IMR-90 (cell line): ENCODE data around the gene TRAF1. TPM values are rescaled to one million over a fixed set of nuclear protein-coding genes. Genes with fewer than 3 reads are reported as not detected.
A peak's percentile ranks its signal among the peaks of the same experiment; 100 is the strongest.

ENCODE experiments used
- ATAC-seq: fragments of 200-7000 bp; cut with Tn5 transposase; 2 replicates; pipeline ENCODE4 v1.9.1; 2020; ENCODE audit warnings: low read depth, mild to moderate bottlenecking, moderate library complexity
- BruUV-seq: library from RNA; stranded (reverse); fragments of 400-500 nt; replicated peaks from 2 replicates; lab custom pipeline; 2021; lab: Mats Ljungman, UMichigan
- CTCF ChIA-PET: fragments of 300-600 bp; formaldehyde crosslinking; extraction: SDS; loops from one replicate; lab custom pipeline; 2021; ENCODE audit warnings: antibody characterized with exemption; lab: Yijun Ruan, JAX
- POLR2A ChIA-PET: fragments of 300-600 bp; sonication (Branson Sonifier 250); formaldehyde crosslinking; loops from one replicate; lab custom pipeline; 2022; ENCODE audit warnings: antibody characterized with exemption; ENCODE audit not compliant: unreplicated experiment; lab: Charles Lee
- DNase-seq: peaks from one replicate; pipeline ENCODE4 v3.0.0; 2013
- H2AFZ ChIP-seq: replicated peaks from 2 replicates; pipeline ENCODE3; 2013; ENCODE audit warnings: low read length, mild to moderate bottlenecking; ENCODE audit not compliant: poor library complexity
- H2AK5ac ChIP-seq: 2 replicates; pipeline ENCODE4 v1.6.1; 2013; ENCODE audit warnings: low read depth, low read length, inconsistent platforms
- H2AK9ac ChIP-seq: replicated peaks from 2 replicates; pipeline ENCODE3; 2013; ENCODE audit warnings: mild to moderate bottlenecking, low read depth, low read length, moderate library complexity; ENCODE audit not compliant: poor library complexity
- H2BK120ac ChIP-seq: 2 replicates; pipeline ENCODE4 v1.6.1; 2013; ENCODE audit warnings: low read depth, low read length, inconsistent platforms
- H2BK15ac ChIP-seq: 3 replicates; pipeline ENCODE4 v1.6.1; 2013; ENCODE audit warnings: low read depth, low read length, inconsistent platforms
- H2BK20ac ChIP-seq: 2 replicates; pipeline ENCODE4 v1.6.1; 2013; ENCODE audit warnings: low read depth, mild to moderate bottlenecking, inconsistent platforms, low read length, moderate library complexity
- H2BK5ac ChIP-seq: 2 replicates; pipeline ENCODE4 v1.6.1; 2013; ENCODE audit warnings: mild to moderate bottlenecking, low read depth, low read length, inconsistent platforms; ENCODE audit not compliant: poor library complexity, severe bottlenecking
- H3K14ac ChIP-seq: replicated peaks from 2 replicates; pipeline ENCODE4 v1.6.1; 2013; ENCODE audit warnings: low read depth, low read length, inconsistent platforms
- H3K18ac ChIP-seq: 2 replicates; pipeline ENCODE4 v1.6.1; 2013; ENCODE audit warnings: low read depth, low read length, control low read depth
- H3K23ac ChIP-seq: 2 replicates; pipeline ENCODE4 v1.6.1; 2013; ENCODE audit warnings: low read depth, low read length, inconsistent platforms
- H3K27ac ChIP-seq: 2 replicates; pipeline ENCODE4 v1.5.1; 2013; ENCODE audit warnings: mild to moderate bottlenecking, control low read depth, low read length; ENCODE audit not compliant: insufficient read depth
- H3K27me3 ChIP-seq: 2 replicates; pipeline ENCODE4 v1.6.1; 2013; ENCODE audit warnings: low read length; ENCODE audit not compliant: control insufficient read depth, insufficient read depth
- H3K36me3 ChIP-seq: 2 replicates; pipeline ENCODE4 v1.6.1; 2013; ENCODE audit warnings: low read length, mixed read lengths; ENCODE audit not compliant: control insufficient read depth, insufficient read depth
- H3K4ac ChIP-seq: 2 replicates; pipeline ENCODE4 v1.6.1; 2013; ENCODE audit warnings: low read depth, low read length, inconsistent platforms
- H3K4me1 ChIP-seq: 2 replicates; pipeline ENCODE4 v1.6.1; 2013; ENCODE audit warnings: low read length, mixed read lengths; ENCODE audit not compliant: control insufficient read depth, insufficient read depth
- H3K4me2 ChIP-seq: 2 replicates; pipeline ENCODE4 v1.6.1; 2013; ENCODE audit warnings: low read depth, mild to moderate bottlenecking, control low read depth, low read length, moderate library complexity
- H3K4me3 ChIP-seq: 2 replicates; pipeline ENCODE4 v1.5.1; 2013; ENCODE audit warnings: low read depth, mild to moderate bottlenecking, control low read depth, low read length, moderate library complexity; ENCODE audit not compliant: insufficient read depth
- H3K56ac ChIP-seq: 2 replicates; pipeline ENCODE4 v1.6.1; 2013; ENCODE audit warnings: low read length, inconsistent platforms; ENCODE audit not compliant: insufficient read depth; ENCODE audit errors: extremely low read depth
- H3K79me1 ChIP-seq, 2 experiments: 2 replicates each; pipeline ENCODE4 v1.6.1; 2013; ENCODE audit warnings: low read length in 2 of 2, inconsistent platforms in 1 of 2, low read depth in 1 of 2
- H3K9ac ChIP-seq: 2 replicates; pipeline ENCODE4 v1.6.1; 2013; ENCODE audit warnings: low read depth, low read length, control low read depth
- H3K9me1 ChIP-seq: 2 replicates; pipeline ENCODE4 v1.6.1; 2013; ENCODE audit warnings: low read length, inconsistent platforms; ENCODE audit not compliant: insufficient read depth
- H3K9me3 ChIP-seq: 2 replicates; pipeline ENCODE4 v1.6.1; 2013; ENCODE audit warnings: low read length; ENCODE audit not compliant: control insufficient read depth, insufficient read depth
- H4K20me1 ChIP-seq: 2 replicates; pipeline ENCODE4 v1.6.1; 2013; ENCODE audit warnings: low read length, inconsistent platforms; ENCODE audit not compliant: insufficient read depth
- H4K5ac ChIP-seq: 2 replicates; pipeline ENCODE4 v1.6.1; 2013; ENCODE audit warnings: mild to moderate bottlenecking, low read depth, low read length, control low read depth
- H4K8ac ChIP-seq, 2 experiments: 2 replicates each; pipeline ENCODE4 v1.6.1; 2013; ENCODE audit warnings: low read depth in 2 of 2, low read length in 2 of 2, control low read depth in 1 of 2, inconsistent platforms in 1 of 2
- H4K91ac ChIP-seq: 2 replicates; pipeline ENCODE4 v1.6.1; 2013; ENCODE audit warnings: low read depth, low read length, inconsistent platforms; ENCODE audit not compliant: insufficient read depth
- BHLHE40 ChIP-seq: fragments of 150-350 bp; IDR thresholded peaks from 2 replicates; pipeline ENCODE4 v1.6.1; 2016; ENCODE audit warnings: mild to moderate bottlenecking, low read depth, low read length
- CEBPB ChIP-seq: IDR thresholded peaks from 2 replicates; pipeline ENCODE4 v1.6.1; 2012; ENCODE audit warnings: low read depth, low read length, improper control_type of control experiment
- CHD1 ChIP-seq: IDR thresholded peaks from 2 replicates; pipeline ENCODE4 v1.6.1; 2012; ENCODE audit warnings: low read depth, low read length, improper control_type of control experiment
- FOS ChIP-seq: fragments of 150-350 bp; IDR thresholded peaks from 2 replicates; pipeline ENCODE4 v1.6.1; 2016; ENCODE audit warnings: low read depth, low read length
- MAFK ChIP-seq: IDR thresholded peaks from 2 replicates; pipeline ENCODE4 v1.6.1; 2012; ENCODE audit warnings: low read depth, low read length, improper control_type of control experiment
- MAZ ChIP-seq: IDR thresholded peaks from 2 replicates; pipeline ENCODE4 v1.6.1; 2012; ENCODE audit warnings: low read depth, mild to moderate bottlenecking, low read length, improper control_type of control experiment, moderate library complexity, borderline replicate concordance
- MXI1 ChIP-seq: IDR thresholded peaks from 2 replicates; pipeline ENCODE4 v1.6.1; 2012; ENCODE audit warnings: low read depth, mild to moderate bottlenecking, low read length, moderate library complexity, borderline replicate concordance
- NFE2L2 ChIP-seq: fragments of 150-350 bp; IDR thresholded peaks from 2 replicates; pipeline ENCODE4 v1.6.1; 2016; ENCODE audit warnings: low read depth, mild to moderate bottlenecking, low read length
- POLR2A ChIP-seq: IDR thresholded peaks from 2 replicates; pipeline ENCODE4 v1.6.1; 2012; ENCODE audit warnings: mild to moderate bottlenecking, low read depth, low read length
- RAD21 ChIP-seq: IDR thresholded peaks from 2 replicates; pipeline ENCODE4 v1.6.1; 2012; ENCODE audit warnings: low read length, improper control_type of control experiment
- RCOR1 ChIP-seq: IDR thresholded peaks from 2 replicates; pipeline ENCODE4 v1.6.1; 2012; ENCODE audit warnings: mild to moderate bottlenecking, low read length, improper control_type of control experiment; ENCODE audit not compliant: insufficient replicate concordance
- RFX5 ChIP-seq: IDR thresholded peaks from 2 replicates; pipeline ENCODE4 v1.8.0; 2012; ENCODE audit warnings: low read depth, mild to moderate bottlenecking, low read length, moderate library complexity
- SMC3 ChIP-seq: fragments of 150-350 bp; IDR thresholded peaks from 2 replicates; pipeline ENCODE4 v1.6.1; 2016; ENCODE audit warnings: low read depth, mild to moderate bottlenecking, antibody characterized with exemption, low read length, moderate library complexity
- WGBS, 2 experiments: methylation state at CpG; one replicate each; pipeline versions ENCODE4 v1.1.5 to v1.1.7; 2013; ENCODE audit warnings: missing lambda C conversion rate in 2 of 2; ENCODE audit not compliant: insufficient read length in 1 of 2; ENCODE audit errors: extremely low coverage in 2 of 2; 5-methylcytosine and 5-hydroxymethylcytosine counted together
- dilution Hi-C: fragments of 300-500 bp; cut with HindIII; formaldehyde crosslinking; loops from one replicate; pipeline ENCODE4 v1.14.3; 2018; ENCODE audit warnings: low sequenced_read_pairs; ENCODE audit not compliant: unreplicated experiment
- in situ Hi-C: fragments of 300-500 bp; cut with MboI; formaldehyde crosslinking; loops from 3 replicates; pipeline ENCODE4 v1.14.3; 2019; ENCODE audit warnings: low sequenced_read_pairs, inconsistent platforms, mixed read lengths
- intact Hi-C: fragments of 100-400 bp; cut with micrococcal nuclease; formaldehyde crosslinking; loops from 2 replicates; pipeline ENCODE4 v1.10.0; 2022
- polyA plus RNA-seq, 3 experiments: library from polyadenylated mRNA; depleted of rRNA; stranded (reverse); fragments of >200 nt; gene quantifications; 2 replicates each; pipeline ENCODE4 v1.2.3, GENCODE V29; 2012; ENCODE audit warnings: low replicate concordance in 1 of 3
- total RNA-seq: library from RNA; depleted of rRNA; stranded (reverse); fragments of >200 nt; gene quantifications from 2 replicates; pipeline ENCODE4 v1.2.3, GENCODE V29; 2012
- TF ChIP-seq, protein P1 (sequence below): conservative IDR thresholded peaks from 2 replicates; pipeline ENCODE4 v1.5.1; 2012; ENCODE audit warnings: mild to moderate bottlenecking, low read depth, low read length, improper control_type of control experiment
- TF ChIP-seq, protein P2 (sequence below): fragments of 150-350 bp; IDR thresholded peaks from 2 replicates; pipeline ENCODE4 v1.6.1; 2017; ENCODE audit warnings: mild to moderate bottlenecking, antibody characterized with exemption, low read length, low read depth
- TF ChIP-seq, protein P3 (sequence below): fragments of 150-350 bp; IDR thresholded peaks from 2 replicates; pipeline ENCODE4 v1.6.1; 2016; ENCODE audit warnings: low read depth, mild to moderate bottlenecking, low read length, moderate library complexity, borderline replicate concordance

Gene TRAF1
- total and polyA plus RNA-seq, 2 of the 4 experiments (the other 2 are of a cell fraction), result 3.9 to 4.1 TPM

DNA sequence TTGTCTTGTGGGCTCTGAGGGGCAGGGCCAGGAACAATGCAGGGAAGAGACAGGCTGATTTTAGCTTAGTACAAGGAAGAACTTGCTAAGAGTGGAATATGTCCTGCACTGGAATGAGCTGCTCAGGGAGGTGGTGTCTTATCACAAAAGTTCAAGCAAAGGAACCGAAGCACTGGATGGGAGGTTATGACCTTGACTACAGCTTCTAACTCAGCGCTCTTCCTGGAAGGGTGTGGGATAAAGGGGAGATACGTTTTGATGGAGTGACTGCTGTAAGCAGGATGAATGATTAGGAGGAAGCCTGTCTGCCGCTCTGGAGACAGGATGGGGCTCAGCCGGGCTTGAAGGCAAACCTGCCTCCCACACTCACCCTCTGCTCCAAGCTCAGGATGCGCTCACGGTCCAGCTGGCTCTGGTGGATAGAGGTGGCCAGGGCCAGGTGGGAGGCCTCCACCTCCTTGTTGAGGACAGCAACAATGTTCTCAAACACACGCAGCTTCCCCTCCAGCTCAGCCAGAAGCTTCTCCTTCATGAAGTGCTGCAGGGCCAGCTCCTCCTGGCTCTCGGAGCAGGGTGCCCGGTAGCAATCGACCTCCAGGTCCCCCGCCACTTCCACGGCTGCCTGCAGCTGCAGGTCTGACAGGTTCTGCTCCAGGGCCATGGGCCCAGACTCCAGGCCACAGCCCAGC lies 13.5 kb downstream of the TRAF1 start:
- Histone ChIP-seq H2AFZ (peak overlapping the region; percentile 24), H3K79me1 (peaks cover 0 to 12% of the 10 kb centered on the region in 2 experiments; a peak in 2 of 4 replicates), H4K20me1 (no peaks in the 10 kb centered on the region), H3K9ac (no peak overlapping the region), H3K23ac (no peak overlapping the region), H3K9me3 (0 out of 2 replicates have a peak, but pooled peaks cover 2% of the 10 kb centered on the region), H3K4me2 (no peak overlapping the region), H3K9me1 (peaks cover 25% of the 10 kb centered on the region), H2BK5ac (no peak overlapping the region), H2BK120ac (no peak overlapping the region), H3K36me3 (peaks cover 6% of the 10 kb centered on the region), H2AK9ac (peak overlapping the region; percentile 36), H3K4me1 (peaks cover 3% of the 10 kb centered on the region; the same call in 1 of the 2 replicates), H3K56ac (no peak overlapping the region), H3K4me3 (no peak overlapping the region), H3K27ac (no peak overlapping the region), H4K8ac (no peak overlapping the region), H4K5ac (no peak overlapping the region), H2BK15ac (no peak overlapping the region), H3K27me3 (no peaks in the 10 kb centered on the region), H4K91ac (no peak overlapping the region), H3K4ac (no peak overlapping the region), H3K14ac (no peak overlapping the region), H3K18ac (no peak overlapping the region), H2BK20ac (no peak overlapping the region), H2AK5ac (no peak overlapping the region)
- in situ Hi-C loops (no loop called here), dilution Hi-C loops (no loop called here), intact Hi-C loops (no loop called here)
- no TSS peak for BruUV-seq
- 78% methylated on average over 4 of the region's 13 CpGs; no CpG with 5 or more reads in 1 of the 2 experiments for WGBS, 2 experiments
- ChIA-PET CTCF (no interaction called here), POLR2A (no interaction called here)
- no peak for ATAC-seq
- no peak for TF ChIP-seq RFX5
- TF ChIP-seq, protein P1, sequence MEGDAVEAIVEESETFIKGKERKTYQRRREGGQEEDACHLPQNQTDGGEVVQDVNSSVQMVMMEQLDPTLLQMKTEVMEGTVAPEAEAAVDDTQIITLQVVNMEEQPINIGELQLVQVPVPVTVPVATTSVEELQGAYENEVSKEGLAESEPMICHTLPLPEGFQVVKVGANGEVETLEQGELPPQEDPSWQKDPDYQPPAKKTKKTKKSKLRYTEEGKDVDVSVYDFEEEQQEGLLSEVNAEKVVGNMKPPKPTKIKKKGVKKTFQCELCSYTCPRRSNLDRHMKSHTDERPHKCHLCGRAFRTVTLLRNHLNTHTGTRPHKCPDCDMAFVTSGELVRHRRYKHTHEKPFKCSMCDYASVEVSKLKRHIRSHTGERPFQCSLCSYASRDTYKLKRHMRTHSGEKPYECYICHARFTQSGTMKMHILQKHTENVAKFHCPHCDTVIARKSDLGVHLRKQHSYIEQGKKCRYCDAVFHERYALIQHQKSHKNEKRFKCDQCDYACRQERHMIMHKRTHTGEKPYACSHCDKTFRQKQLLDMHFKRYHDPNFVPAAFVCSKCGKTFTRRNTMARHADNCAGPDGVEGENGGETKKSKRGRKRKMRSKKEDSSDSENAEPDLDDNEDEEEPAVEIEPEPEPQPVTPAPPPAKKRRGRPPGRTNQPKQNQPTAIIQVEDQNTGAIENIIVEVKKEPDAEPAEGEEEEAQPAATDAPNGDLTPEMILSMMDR, result no peak
- no peak for TF ChIP-seq MAFK
- no peak for TF ChIP-seq RAD21
- no peak for TF ChIP-seq CEBPB
- no peak for TF ChIP-seq NFE2L2
- no peak for TF ChIP-seq RCOR1
- no peak for TF ChIP-seq BHLHE40
- TF ChIP-seq CHD1, result no peak
- TF ChIP-seq MAZ, result no peak
- TF ChIP-seq FOS, result no peak
- TF ChIP-seq SMC3, result no peak
- no peak for TF ChIP-seq MXI1
- TF ChIP-seq, protein P2, sequence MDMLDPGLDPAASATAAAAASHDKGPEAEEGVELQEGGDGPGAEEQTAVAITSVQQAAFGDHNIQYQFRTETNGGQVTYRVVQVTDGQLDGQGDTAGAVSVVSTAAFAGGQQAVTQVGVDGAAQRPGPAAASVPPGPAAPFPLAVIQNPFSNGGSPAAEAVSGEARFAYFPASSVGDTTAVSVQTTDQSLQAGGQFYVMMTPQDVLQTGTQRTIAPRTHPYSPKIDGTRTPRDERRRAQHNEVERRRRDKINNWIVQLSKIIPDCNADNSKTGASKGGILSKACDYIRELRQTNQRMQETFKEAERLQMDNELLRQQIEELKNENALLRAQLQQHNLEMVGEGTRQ, result no peak
- no peak for TF ChIP-seq POLR2A
- TF ChIP-seq, protein P3, sequence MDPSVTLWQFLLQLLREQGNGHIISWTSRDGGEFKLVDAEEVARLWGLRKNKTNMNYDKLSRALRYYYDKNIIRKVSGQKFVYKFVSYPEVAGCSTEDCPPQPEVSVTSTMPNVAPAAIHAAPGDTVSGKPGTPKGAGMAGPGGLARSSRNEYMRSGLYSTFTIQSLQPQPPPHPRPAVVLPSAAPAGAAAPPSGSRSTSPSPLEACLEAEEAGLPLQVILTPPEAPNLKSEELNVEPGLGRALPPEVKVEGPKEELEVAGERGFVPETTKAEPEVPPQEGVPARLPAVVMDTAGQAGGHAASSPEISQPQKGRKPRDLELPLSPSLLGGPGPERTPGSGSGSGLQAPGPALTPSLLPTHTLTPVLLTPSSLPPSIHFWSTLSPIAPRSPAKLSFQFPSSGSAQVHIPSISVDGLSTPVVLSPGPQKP, result no peak
- no peak for DNase-seq
